IMR-90 (cell line): ENCODE results near the gene CEACAM6. TPM values are rescaled to one million over a fixed set of nuclear protein-coding genes. Genes with fewer than 3 reads are reported as not detected.

Experiments
- ATAC-seq: fragments of 200-7000 bp; cut with Tn5 transposase; 2 replicates; pipeline ENCODE4 v1.9.1; 2020; ENCODE audit warnings: low read depth, mild to moderate bottlenecking, moderate library complexity
- BruUV-seq: library from RNA; stranded (reverse); fragments of 400-500 nt; replicated peaks from 2 replicates; lab custom pipeline; 2021; lab: Mats Ljungman, UMichigan
- CTCF ChIA-PET: fragments of 300-600 bp; formaldehyde crosslinking; extraction: SDS; loops from one replicate; lab custom pipeline; 2021; ENCODE audit warnings: antibody characterized with exemption; lab: Yijun Ruan, JAX
- POLR2A ChIA-PET: fragments of 300-600 bp; sonication (Branson Sonifier 250); formaldehyde crosslinking; loops from one replicate; lab custom pipeline; 2022; ENCODE audit warnings: antibody characterized with exemption; ENCODE audit not compliant: unreplicated experiment; lab: Charles Lee
- DNase-seq: peaks from one replicate; pipeline ENCODE4 v3.0.0; 2013
- H2AFZ ChIP-seq: replicated peaks from 2 replicates; pipeline ENCODE3; 2013; ENCODE audit warnings: low read length, mild to moderate bottlenecking; ENCODE audit not compliant: poor library complexity
- H2AK5ac ChIP-seq: 2 replicates; pipeline ENCODE4 v1.6.1; 2013; ENCODE audit warnings: low read depth, low read length, inconsistent platforms
- H2AK9ac ChIP-seq: replicated peaks from 2 replicates; pipeline ENCODE3; 2013; ENCODE audit warnings: mild to moderate bottlenecking, low read depth, low read length, moderate library complexity; ENCODE audit not compliant: poor library complexity
- H2BK120ac ChIP-seq: 2 replicates; pipeline ENCODE4 v1.6.1; 2013; ENCODE audit warnings: low read depth, low read length, inconsistent platforms
- H2BK15ac ChIP-seq: 3 replicates; pipeline ENCODE4 v1.6.1; 2013; ENCODE audit warnings: low read depth, low read length, inconsistent platforms
- H2BK20ac ChIP-seq: 2 replicates; pipeline ENCODE4 v1.6.1; 2013; ENCODE audit warnings: low read depth, mild to moderate bottlenecking, inconsistent platforms, low read length, moderate library complexity
- H2BK5ac ChIP-seq: 2 replicates; pipeline ENCODE4 v1.6.1; 2013; ENCODE audit warnings: mild to moderate bottlenecking, low read depth, low read length, inconsistent platforms; ENCODE audit not compliant: poor library complexity, severe bottlenecking
- H3K14ac ChIP-seq: replicated peaks from 2 replicates; pipeline ENCODE4 v1.6.1; 2013; ENCODE audit warnings: low read depth, low read length, inconsistent platforms
- H3K18ac ChIP-seq: 2 replicates; pipeline ENCODE4 v1.6.1; 2013; ENCODE audit warnings: low read depth, low read length, control low read depth
- H3K23ac ChIP-seq: 2 replicates; pipeline ENCODE4 v1.6.1; 2013; ENCODE audit warnings: low read depth, low read length, inconsistent platforms
- H3K27ac ChIP-seq: 2 replicates; pipeline ENCODE4 v1.5.1; 2013; ENCODE audit warnings: mild to moderate bottlenecking, control low read depth, low read length; ENCODE audit not compliant: insufficient read depth
- H3K27me3 ChIP-seq: 2 replicates; pipeline ENCODE4 v1.6.1; 2013; ENCODE audit warnings: low read length; ENCODE audit not compliant: control insufficient read depth, insufficient read depth
- H3K36me3 ChIP-seq: 2 replicates; pipeline ENCODE4 v1.6.1; 2013; ENCODE audit warnings: low read length, mixed read lengths; ENCODE audit not compliant: control insufficient read depth, insufficient read depth
- H3K4ac ChIP-seq: 2 replicates; pipeline ENCODE4 v1.6.1; 2013; ENCODE audit warnings: low read depth, low read length, inconsistent platforms
- H3K4me1 ChIP-seq: 2 replicates; pipeline ENCODE4 v1.6.1; 2013; ENCODE audit warnings: low read length, mixed read lengths; ENCODE audit not compliant: control insufficient read depth, insufficient read depth
- H3K4me2 ChIP-seq: 2 replicates; pipeline ENCODE4 v1.6.1; 2013; ENCODE audit warnings: low read depth, mild to moderate bottlenecking, control low read depth, low read length, moderate library complexity
- H3K4me3 ChIP-seq: 2 replicates; pipeline ENCODE4 v1.5.1; 2013; ENCODE audit warnings: low read depth, mild to moderate bottlenecking, control low read depth, low read length, moderate library complexity; ENCODE audit not compliant: insufficient read depth
- H3K56ac ChIP-seq: 2 replicates; pipeline ENCODE4 v1.6.1; 2013; ENCODE audit warnings: low read length, inconsistent platforms; ENCODE audit not compliant: insufficient read depth; ENCODE audit errors: extremely low read depth
- H3K79me1 ChIP-seq, 2 experiments: 2 replicates each; pipeline ENCODE4 v1.6.1; 2013; ENCODE audit warnings: low read length in 2 of 2, inconsistent platforms in 1 of 2, low read depth in 1 of 2
- H3K9ac ChIP-seq: 2 replicates; pipeline ENCODE4 v1.6.1; 2013; ENCODE audit warnings: low read depth, low read length, control low read depth
- H3K9me1 ChIP-seq: 2 replicates; pipeline ENCODE4 v1.6.1; 2013; ENCODE audit warnings: low read length, inconsistent platforms; ENCODE audit not compliant: insufficient read depth
- H3K9me3 ChIP-seq: 2 replicates; pipeline ENCODE4 v1.6.1; 2013; ENCODE audit warnings: low read length; ENCODE audit not compliant: control insufficient read depth, insufficient read depth
- H4K20me1 ChIP-seq: 2 replicates; pipeline ENCODE4 v1.6.1; 2013; ENCODE audit warnings: low read length, inconsistent platforms; ENCODE audit not compliant: insufficient read depth
- H4K5ac ChIP-seq: 2 replicates; pipeline ENCODE4 v1.6.1; 2013; ENCODE audit warnings: mild to moderate bottlenecking, low read depth, low read length, control low read depth
- H4K8ac ChIP-seq, 2 experiments: 2 replicates each; pipeline ENCODE4 v1.6.1; 2013; ENCODE audit warnings: low read depth in 2 of 2, low read length in 2 of 2, control low read depth in 1 of 2, inconsistent platforms in 1 of 2
- H4K91ac ChIP-seq: 2 replicates; pipeline ENCODE4 v1.6.1; 2013; ENCODE audit warnings: low read depth, low read length, inconsistent platforms; ENCODE audit not compliant: insufficient read depth
- BHLHE40 ChIP-seq: fragments of 150-350 bp; IDR thresholded peaks from 2 replicates; pipeline ENCODE4 v1.6.1; 2016; ENCODE audit warnings: mild to moderate bottlenecking, low read depth, low read length
- CEBPB ChIP-seq: IDR thresholded peaks from 2 replicates; pipeline ENCODE4 v1.6.1; 2012; ENCODE audit warnings: low read depth, low read length, improper control_type of control experiment
- FOS ChIP-seq: fragments of 150-350 bp; IDR thresholded peaks from 2 replicates; pipeline ENCODE4 v1.6.1; 2016; ENCODE audit warnings: low read depth, low read length
- MAFK ChIP-seq: IDR thresholded peaks from 2 replicates; pipeline ENCODE4 v1.6.1; 2012; ENCODE audit warnings: low read depth, low read length, improper control_type of control experiment
- MAZ ChIP-seq: IDR thresholded peaks from 2 replicates; pipeline ENCODE4 v1.6.1; 2012; ENCODE audit warnings: low read depth, mild to moderate bottlenecking, low read length, improper control_type of control experiment, moderate library complexity, borderline replicate concordance
- MXI1 ChIP-seq: IDR thresholded peaks from 2 replicates; pipeline ENCODE4 v1.6.1; 2012; ENCODE audit warnings: low read depth, mild to moderate bottlenecking, low read length, moderate library complexity, borderline replicate concordance
- NFE2L2 ChIP-seq: fragments of 150-350 bp; IDR thresholded peaks from 2 replicates; pipeline ENCODE4 v1.6.1; 2016; ENCODE audit warnings: low read depth, mild to moderate bottlenecking, low read length
- RAD21 ChIP-seq: IDR thresholded peaks from 2 replicates; pipeline ENCODE4 v1.6.1; 2012; ENCODE audit warnings: low read length, improper control_type of control experiment
- RCOR1 ChIP-seq: IDR thresholded peaks from 2 replicates; pipeline ENCODE4 v1.6.1; 2012; ENCODE audit warnings: mild to moderate bottlenecking, low read length, improper control_type of control experiment; ENCODE audit not compliant: insufficient replicate concordance
- WGBS, 2 experiments: methylation state at CpG; one replicate each; pipeline versions ENCODE4 v1.1.5 to v1.1.7; 2013; ENCODE audit warnings: missing lambda C conversion rate in 2 of 2; ENCODE audit not compliant: insufficient read length in 1 of 2; ENCODE audit errors: extremely low coverage in 2 of 2; 5-methylcytosine and 5-hydroxymethylcytosine counted together
- dilution Hi-C: fragments of 300-500 bp; cut with HindIII; formaldehyde crosslinking; loops from one replicate; pipeline ENCODE4 v1.14.3; 2018; ENCODE audit warnings: low sequenced_read_pairs; ENCODE audit not compliant: unreplicated experiment
- in situ Hi-C: fragments of 300-500 bp; cut with MboI; formaldehyde crosslinking; loops from 3 replicates; pipeline ENCODE4 v1.14.3; 2019; ENCODE audit warnings: low sequenced_read_pairs, inconsistent platforms, mixed read lengths
- intact Hi-C: fragments of 100-400 bp; cut with micrococcal nuclease; formaldehyde crosslinking; loops from 2 replicates; pipeline ENCODE4 v1.10.0; 2022
- polyA plus RNA-seq, 3 experiments: library from polyadenylated mRNA; depleted of rRNA; stranded (reverse); fragments of >200 nt; gene quantifications; 2 replicates each; pipeline ENCODE4 v1.2.3, GENCODE V29; 2012; ENCODE audit warnings: low replicate concordance in 1 of 3
- total RNA-seq: library from RNA; depleted of rRNA; stranded (reverse); fragments of >200 nt; gene quantifications from 2 replicates; pipeline ENCODE4 v1.2.3, GENCODE V29; 2012
- TF ChIP-seq, protein P1 (sequence below): fragments of 150-350 bp; IDR thresholded peaks from 2 replicates; pipeline ENCODE4 v1.6.1; 2017; ENCODE audit warnings: mild to moderate bottlenecking, antibody characterized with exemption, low read length, low read depth
- TF ChIP-seq, protein P2 (sequence below): fragments of 150-350 bp; IDR thresholded peaks from 2 replicates; pipeline ENCODE4 v1.6.1; 2016; ENCODE audit warnings: low read depth, mild to moderate bottlenecking, low read length, moderate library complexity, borderline replicate concordance
- TF ChIP-seq, protein P3 (sequence below): conservative IDR thresholded peaks from 2 replicates; pipeline ENCODE4 v1.5.1; 2012; ENCODE audit warnings: mild to moderate bottlenecking, low read depth, low read length, improper control_type of control experiment

Gene CEACAM6
- total and polyA plus RNA-seq, 2 of the 4 experiments (the other 2 are of a cell fraction) = not detected

DNA sequence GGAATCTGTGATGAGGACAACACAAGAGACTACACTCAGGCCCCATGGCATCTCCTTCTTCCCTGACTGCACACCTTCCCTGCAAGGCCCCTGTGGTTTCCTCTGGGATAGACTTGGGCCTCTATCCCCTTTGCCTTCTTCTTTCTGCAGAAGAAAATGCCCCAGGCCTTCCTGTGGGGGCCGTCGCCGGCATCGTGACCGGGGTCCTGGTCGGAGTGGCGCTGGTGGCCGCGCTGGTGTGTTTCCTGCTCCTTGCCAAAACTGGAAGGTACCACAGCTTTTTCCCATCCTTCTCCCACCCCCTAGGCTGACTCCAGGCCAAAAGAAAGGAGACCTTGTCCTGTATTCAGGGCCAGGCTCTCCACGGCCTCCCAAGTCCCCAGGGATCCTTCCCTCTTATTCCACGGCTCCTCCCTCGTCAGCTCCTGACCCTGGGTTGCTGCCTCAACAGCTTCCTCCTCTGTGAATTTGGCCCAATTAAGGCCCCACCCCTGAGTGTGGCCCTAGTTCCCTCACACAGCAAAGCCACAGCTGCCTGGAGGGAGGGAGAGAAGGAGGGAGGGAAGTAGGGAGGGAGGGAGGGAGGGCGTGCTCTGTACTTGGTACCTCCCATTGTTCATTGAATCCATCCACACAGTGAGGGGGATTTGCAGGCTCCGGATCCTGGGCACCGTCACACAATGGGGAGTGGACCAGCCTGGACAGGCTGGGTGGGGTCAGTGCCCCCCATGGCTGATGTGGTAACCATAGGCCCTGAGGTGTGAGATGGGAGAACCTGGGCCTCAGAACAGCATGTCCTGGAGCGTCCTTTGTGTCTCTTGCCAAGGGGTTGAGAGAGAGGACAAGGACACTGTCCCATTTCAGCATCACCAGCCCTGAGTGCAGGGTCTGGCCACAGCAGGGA, 53.6 kb downstream of the CEACAM6 start:
- dilution Hi-C loops = no loop called here
- no peak overlapping the region for H3K9ac ChIP-seq
- H2AFZ ChIP-seq = no peak overlapping the region
- POLR2A ChIA-PET = no interaction called here
- H3K4me2 ChIP-seq = no peak overlapping the region
- H2AK5ac ChIP-seq = no peak overlapping the region
- no peaks in the 10 kb centered on the region for H3K79me1 ChIP-seq
- H4K5ac ChIP-seq = no peak overlapping the region
- no peaks in the 10 kb centered on the region for H3K9me1 ChIP-seq
- no peak for ATAC-seq
- in situ Hi-C loops = no loop called here
- no peak overlapping the region for H3K56ac ChIP-seq
- H2BK120ac ChIP-seq = no peak overlapping the region
- no TSS peak for BruUV-seq
- H3K4me3 ChIP-seq = no peak overlapping the region
- no peak for DNase-seq
- H3K4ac ChIP-seq = no peak overlapping the region
- no peaks in the 10 kb centered on the region for H3K36me3 ChIP-seq
- H3K27me3 ChIP-seq = no peaks in the 10 kb centered on the region
- H3K27ac ChIP-seq = no peak overlapping the region
- H4K20me1 ChIP-seq = no peaks in the 10 kb centered on the region
- H4K91ac ChIP-seq = no peak overlapping the region
- no peak overlapping the region for H3K23ac ChIP-seq
- no peak overlapping the region for H2BK15ac ChIP-seq
- no peaks in the 10 kb centered on the region for H3K9me3 ChIP-seq
- no peak overlapping the region for H2AK9ac ChIP-seq
- H3K14ac ChIP-seq = no peak overlapping the region
- H2BK5ac ChIP-seq = no peak overlapping the region
- H2BK20ac ChIP-seq = no peak overlapping the region
- 57% methylated on average over 1 of the region's 16 CpGs; no CpG with 5 or more reads in 1 of the 2 experiments for WGBS, 2 experiments
- H3K18ac ChIP-seq = no peak overlapping the region
- CTCF ChIA-PET = no interaction called here
- intact Hi-C loops = no loop called here
- TF ChIP-seq BHLHE40 = no peak
- TF ChIP-seq CEBPB = no peak
- TF ChIP-seq, protein P1, sequence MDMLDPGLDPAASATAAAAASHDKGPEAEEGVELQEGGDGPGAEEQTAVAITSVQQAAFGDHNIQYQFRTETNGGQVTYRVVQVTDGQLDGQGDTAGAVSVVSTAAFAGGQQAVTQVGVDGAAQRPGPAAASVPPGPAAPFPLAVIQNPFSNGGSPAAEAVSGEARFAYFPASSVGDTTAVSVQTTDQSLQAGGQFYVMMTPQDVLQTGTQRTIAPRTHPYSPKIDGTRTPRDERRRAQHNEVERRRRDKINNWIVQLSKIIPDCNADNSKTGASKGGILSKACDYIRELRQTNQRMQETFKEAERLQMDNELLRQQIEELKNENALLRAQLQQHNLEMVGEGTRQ = no peak
- no peak for TF ChIP-seq MXI1
- no peak for TF ChIP-seq RCOR1
- TF ChIP-seq FOS = no peak
- no peak for TF ChIP-seq MAZ
- TF ChIP-seq, protein P2, sequence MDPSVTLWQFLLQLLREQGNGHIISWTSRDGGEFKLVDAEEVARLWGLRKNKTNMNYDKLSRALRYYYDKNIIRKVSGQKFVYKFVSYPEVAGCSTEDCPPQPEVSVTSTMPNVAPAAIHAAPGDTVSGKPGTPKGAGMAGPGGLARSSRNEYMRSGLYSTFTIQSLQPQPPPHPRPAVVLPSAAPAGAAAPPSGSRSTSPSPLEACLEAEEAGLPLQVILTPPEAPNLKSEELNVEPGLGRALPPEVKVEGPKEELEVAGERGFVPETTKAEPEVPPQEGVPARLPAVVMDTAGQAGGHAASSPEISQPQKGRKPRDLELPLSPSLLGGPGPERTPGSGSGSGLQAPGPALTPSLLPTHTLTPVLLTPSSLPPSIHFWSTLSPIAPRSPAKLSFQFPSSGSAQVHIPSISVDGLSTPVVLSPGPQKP = no peak
- no peak for TF ChIP-seq MAFK
- TF ChIP-seq, protein P3, sequence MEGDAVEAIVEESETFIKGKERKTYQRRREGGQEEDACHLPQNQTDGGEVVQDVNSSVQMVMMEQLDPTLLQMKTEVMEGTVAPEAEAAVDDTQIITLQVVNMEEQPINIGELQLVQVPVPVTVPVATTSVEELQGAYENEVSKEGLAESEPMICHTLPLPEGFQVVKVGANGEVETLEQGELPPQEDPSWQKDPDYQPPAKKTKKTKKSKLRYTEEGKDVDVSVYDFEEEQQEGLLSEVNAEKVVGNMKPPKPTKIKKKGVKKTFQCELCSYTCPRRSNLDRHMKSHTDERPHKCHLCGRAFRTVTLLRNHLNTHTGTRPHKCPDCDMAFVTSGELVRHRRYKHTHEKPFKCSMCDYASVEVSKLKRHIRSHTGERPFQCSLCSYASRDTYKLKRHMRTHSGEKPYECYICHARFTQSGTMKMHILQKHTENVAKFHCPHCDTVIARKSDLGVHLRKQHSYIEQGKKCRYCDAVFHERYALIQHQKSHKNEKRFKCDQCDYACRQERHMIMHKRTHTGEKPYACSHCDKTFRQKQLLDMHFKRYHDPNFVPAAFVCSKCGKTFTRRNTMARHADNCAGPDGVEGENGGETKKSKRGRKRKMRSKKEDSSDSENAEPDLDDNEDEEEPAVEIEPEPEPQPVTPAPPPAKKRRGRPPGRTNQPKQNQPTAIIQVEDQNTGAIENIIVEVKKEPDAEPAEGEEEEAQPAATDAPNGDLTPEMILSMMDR = no peak
- no peak for TF ChIP-seq RAD21
- TF ChIP-seq NFE2L2 = no peak
- no peak overlapping the region for H4K8ac ChIP-seq
- H3K4me1 ChIP-seq = no peaks in the 10 kb centered on the region
